Measurements from ENCODE around the gene COL5A2.

Gene COL5A2

DNA sequence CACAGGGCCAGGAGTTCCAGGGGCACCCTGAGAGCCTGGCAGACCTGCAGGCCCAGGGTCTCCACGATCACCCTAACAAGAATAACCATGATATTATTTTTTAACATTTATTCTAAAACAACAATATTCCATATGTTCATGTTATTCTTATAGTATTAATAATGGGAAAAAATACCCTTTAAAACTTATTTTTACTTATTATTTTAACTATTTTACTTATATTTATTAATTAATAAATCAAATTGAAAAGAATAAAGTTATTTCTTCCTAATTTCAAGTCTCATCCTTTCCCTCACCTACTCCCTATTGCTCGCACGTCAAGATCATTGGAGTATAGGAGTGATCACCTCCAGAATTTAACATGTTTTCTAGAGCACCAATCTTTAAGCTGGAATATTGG is 133.7 kb downstream of the COL5A2 start:
- no peak for DNase-seq

DNA sequence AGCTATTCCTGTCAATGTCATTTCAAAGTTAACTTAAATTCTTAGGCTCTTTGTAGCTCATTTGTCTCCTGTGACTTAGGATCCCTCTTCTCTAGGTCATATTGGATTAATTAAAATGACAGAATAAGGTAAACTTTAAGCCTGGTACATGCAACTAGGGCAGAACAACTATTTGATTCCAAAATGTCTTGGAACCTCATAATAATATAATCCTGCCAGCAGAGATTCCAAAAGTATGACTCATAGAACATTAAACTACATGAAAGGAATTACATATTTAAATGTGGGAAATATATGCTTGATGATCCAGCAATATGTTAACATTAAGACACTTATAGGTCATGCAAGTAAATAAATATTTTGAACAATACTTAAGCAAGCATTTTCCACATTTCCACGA is 142.0 kb downstream of the COL5A2 start:
- no peak for DNase-seq

GRCh38 chr2:189024901-189025618 is 154.5 kb downstream of the COL5A2 start:
- no peak for DNase-seq

- no peak for DNase-seq
These were observed 157.1 kb downstream of the COL5A2 start for GRCh38 chr2:189022492-189022891.

- no peak for DNase-seq
These were observed 157.5 kb downstream of the COL5A2 start for GRCh38 chr2:189022053-189022481.

GRCh38 chr2:189020179-189020578 is 159.4 kb downstream of the COL5A2 start:
- DNase-seq = no peak

DNA sequence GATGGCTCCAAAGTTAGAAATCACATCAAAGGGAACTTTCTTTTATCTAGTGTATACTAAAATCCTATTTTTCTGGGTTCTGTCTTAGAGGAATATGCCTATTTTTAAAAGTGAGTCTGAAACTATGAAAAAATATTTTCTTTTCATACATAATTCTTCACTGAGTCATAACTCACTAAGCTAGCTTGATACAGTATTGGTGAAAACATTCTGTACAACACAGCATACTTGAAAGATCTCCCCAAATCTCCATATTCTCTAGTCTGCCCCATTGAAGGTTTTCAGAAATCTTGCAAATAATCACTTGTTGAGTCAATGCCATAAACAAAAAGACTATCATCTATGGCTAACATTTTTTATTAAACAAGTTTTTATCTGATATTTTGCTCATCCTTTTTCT is 160.9 kb downstream of the COL5A2 start:
- no peak for DNase-seq

DNA sequence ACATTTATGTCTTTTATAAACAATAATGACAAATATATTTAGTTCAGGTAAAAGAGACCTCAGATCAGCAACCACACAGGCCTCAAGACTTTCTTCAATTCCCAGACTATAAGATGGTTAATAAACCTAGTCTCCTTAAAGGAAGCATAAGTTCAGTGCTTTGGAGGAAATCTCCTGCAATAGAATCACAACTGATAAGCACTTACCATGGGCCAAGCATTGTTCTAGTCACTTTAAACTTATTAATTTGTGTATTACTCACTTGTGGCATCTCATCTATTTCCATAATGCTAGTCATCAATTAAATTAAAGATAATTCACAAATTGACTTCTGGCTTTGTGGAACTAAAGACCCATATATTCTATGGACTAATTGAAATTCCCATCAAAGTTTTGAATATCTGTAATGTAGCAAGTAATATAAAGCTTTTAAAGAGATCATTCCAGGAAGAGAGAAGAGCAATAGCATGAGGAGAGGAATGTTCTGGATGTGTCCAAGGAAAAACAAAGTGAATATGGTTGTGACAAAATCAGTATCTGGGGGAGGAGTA is 163.2 kb downstream of the COL5A2 start:
- no peak for DNase-seq

DNA sequence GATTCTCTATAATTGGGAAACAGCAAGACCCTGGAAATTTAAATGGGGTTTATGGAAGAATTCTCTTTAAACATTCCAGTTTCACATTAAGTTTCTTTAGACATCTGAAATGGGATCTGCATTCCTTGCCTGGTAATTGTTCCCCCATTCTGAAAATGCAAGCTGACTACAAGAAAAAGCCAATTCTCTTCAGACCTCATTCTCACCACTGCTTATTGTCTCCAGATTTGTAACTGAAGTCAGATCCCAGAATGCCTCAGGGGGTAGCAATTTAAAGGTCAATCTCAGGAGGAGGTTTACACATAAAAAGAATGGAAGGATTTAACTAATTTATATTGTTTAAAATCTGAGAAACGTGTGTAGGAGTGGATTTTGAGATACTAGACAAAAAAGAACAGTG is 164.2 kb downstream of the COL5A2 start:
- no peak for DNase-seq

DNA sequence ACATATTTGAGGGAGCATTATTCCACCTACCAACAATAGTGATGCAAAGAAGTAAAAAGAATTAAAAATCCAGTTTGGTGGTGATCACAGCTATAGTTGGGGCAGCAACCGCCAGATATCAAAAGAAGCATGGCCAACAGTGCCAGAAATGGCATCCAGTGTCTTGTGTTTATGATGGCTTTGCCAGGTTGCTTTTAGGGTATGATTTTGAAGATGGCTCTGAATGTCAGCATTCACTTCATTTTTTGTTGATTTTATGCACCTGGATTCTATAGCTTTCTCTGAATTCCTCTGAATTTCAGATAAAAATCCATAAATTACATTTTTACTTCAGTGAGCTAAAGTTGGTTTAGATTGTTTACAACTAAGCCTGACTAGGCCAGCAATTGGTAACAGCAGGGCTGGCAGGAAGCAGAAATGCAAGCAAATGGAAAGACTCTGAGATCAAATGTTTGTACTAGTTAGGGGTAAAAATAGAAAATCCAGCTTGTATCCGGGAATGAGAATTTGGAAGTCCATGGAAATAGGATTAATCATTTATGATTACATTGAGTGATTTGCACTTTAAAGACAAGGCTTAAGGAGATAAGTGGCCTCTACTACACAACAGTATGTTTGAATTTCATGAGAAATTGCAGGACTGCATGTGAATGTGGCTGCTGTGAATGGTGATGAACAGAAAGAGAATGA is 165.0 kb downstream of the COL5A2 start:
- no peak for DNase-seq

DNA sequence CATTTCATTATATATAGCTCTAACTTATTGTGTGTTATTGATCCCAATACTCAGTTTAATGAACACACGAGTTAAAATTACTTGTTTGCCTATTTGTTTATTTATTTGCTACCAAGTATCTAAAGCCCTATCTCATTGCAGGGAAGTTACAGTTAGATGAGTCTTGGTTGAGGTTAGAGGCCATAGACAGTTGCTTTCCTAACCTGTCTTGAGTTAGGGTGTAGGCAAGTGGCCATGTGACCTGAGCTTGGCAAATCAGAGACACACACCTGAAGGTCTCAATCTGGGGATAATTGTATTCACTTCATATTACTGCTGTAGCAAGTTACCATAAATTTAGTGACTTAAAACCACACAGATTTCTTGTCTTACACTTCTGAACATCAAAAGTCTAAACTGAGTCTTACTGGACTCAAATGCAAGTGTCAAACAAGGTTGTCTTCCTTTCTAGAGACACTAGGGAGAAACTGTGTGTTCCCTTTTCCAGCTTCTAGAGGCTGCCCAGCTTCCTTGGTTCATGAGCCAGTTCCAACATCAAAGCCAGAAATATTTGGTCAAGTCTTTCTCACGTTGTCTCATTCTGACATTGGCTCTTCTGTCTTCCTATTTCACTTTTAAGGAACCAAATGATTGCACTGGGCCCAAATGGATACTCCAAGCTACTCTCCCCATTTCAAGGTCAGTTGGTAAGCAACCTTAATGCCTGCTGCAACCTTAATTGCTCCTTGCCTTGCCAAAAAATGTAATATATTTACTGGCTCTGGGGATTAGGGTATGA is 165.7 kb downstream of the COL5A2 start:
- DNase-seq = no peak

DNA sequence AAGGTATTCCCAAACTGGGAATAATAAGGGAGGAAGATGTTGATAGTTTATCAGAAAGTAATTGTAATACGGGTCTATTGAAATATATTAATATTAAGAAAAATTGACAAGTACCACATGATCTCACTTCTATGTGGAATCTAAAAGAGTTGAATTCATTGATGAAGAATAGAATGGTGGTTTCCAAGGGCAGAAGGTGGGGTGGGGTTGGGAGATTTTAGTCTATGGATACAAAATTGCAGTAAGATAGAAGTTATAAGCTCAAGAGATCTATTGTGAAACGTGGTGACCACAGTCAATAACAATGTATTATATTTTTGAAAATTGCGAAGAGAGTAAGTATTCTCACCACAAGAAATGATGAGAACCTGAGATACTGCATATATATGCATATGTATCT is 166.5 kb downstream of the COL5A2 start:
- no peak for DNase-seq

GRCh38 chr2:189012351-189012750 is 167.2 kb downstream of the COL5A2 start:
- DNase-seq = no peak

DNA sequence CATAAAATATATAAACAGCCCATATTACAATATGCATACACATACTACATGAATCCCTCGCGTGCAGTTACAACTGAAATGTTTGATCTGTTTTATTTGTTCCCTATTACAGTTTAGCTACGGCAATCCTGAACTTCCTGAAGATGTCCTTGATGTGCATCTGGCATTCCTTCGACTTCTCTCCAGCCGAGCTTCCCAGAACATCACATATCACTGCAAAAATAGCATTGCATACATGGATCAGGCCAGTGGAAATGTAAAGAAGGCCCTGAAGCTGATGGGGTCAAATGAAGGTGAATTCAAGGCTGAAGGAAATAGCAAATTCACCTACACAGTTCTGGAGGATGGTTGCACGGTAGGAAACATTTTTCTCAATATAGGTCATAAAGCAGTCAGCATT is 169.0 kb downstream of the COL5A2 start:
- no peak for DNase-seq

GRCh38 chr2:189008555-189009262 is 170.9 kb downstream of the COL5A2 start:
- DNase-seq = no peak

- DNase-seq = no peak
These were observed 177.5 kb downstream of the COL5A2 start for GRCh38 chr2:189002079-189002478.

DNA sequence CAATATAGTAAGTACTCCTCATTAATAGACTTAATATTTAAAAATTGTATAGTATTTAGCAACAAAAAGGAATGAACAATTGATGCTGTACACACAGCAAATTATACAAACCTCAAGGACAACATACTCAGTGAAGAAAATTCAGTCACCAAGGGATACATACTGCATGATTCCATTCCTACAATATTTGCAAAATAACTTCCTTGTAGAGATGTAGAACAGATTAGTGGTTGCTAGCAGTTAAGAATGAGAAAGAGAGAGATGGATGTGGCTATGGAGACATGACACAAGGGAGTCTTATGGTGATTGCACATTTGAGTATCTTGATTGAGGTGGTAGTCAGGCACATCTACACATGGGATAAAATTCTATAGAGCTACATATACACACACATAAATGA is 179.3 kb downstream of the COL5A2 start:
- no peak for DNase-seq

DNA sequence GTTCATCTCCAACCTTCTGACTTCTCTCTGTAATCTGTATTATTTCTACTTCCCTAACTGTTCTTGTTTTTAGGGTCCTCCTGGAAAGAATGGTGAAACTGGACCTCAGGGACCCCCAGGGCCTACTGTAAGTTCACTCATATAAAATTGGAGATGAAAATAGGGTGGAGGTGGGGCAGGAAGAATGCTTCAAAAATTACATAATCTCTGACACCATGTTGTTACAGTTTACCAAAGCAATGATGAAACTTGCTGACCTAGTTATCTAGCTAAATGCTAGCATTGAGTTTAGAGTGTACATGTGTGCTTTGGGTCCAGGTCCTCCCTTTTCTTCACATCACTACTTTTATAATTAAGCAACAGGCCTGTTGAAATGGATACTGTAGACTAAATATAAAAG is 182.3 kb downstream of the COL5A2 start:
- DNase-seq = no peak

DNA sequence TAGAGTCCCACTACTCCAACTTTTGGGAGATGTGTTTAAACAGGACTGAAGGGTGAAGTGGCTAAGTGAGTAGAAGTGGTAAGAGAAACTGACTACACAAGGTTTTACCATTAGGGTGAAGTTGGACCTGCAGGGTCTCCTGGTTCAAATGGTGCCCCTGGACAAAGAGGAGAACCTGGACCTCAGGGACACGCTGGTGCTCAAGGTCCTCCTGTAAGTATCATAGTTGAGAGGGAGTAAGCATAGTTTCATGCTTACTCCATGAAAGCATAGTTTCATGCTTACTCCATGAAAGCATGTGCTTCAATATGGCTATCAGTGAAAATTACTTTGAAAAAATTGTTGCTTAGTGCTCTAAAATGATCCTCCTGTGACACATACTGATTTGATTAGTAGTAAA is 186.3 kb downstream of the COL5A2 start:
- no peak for DNase-seq

DNA sequence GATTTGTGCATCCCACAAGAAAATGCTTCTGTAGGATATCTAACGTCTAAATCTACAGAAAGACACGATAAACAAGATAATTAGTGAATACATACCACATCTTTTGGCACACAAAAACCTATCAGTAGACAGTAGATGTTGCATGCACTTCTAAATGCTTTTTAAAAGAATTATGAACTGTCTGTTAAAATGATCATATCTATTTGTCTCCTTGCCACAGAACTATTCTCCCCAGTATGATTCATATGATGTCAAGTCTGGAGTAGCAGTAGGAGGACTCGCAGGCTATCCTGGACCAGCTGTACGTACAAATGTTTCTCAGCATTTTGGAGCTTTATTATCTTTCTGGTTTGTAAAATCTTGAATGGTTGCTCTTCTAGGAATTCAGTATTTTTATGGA is 192.7 kb downstream of the COL5A2 start:
- no peak for DNase-seq

GRCh38 chr2:188984680-188985079 is 194.9 kb downstream of the COL5A2 start:
- DNase-seq = no peak

DNA sequence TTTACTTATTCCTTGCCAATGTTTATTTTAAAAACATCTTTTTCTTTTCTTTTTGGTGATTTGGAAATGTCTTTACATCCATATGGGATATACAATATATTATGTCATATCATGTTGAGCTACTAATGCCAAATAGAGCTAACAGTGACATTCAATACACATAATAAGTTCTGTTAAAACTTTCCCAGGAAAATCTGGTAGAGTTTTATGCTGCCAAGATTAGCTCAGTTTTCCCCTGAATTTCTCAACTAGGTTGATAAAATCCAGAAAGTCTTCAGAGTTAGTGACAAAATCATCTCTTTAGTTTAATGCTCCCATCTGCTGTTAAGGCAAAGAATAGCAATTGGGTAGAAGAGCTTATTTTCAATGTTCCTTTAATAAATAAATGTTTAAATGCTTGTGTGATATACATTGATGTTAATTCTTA is 195.5 kb downstream of the COL5A2 start:
- DNase-seq = no peak
